ENCODE data around the gene IRGC. TPM values are rescaled to one million over a fixed set of nuclear protein-coding genes. Genes with fewer than 3 reads are reported as not detected.

Gene IRGC
- total RNA-seq, 4 donors from 2014 or later: not detected

- in situ Hi-C loops (cut with MboI; ENCODE audit: low sequenced_read_pairs in 4 of 4) (no loop called here), intact Hi-C loops (cut with DNase I; ENCODE audit: low total_unique reads) (no loop called here)
- no peak for ATAC-seq
- no peak for TF ChIP-seq POLR2A (IDR thresholded peaks at IDR 0.05)
- TF ChIP-seq, protein P1, sequence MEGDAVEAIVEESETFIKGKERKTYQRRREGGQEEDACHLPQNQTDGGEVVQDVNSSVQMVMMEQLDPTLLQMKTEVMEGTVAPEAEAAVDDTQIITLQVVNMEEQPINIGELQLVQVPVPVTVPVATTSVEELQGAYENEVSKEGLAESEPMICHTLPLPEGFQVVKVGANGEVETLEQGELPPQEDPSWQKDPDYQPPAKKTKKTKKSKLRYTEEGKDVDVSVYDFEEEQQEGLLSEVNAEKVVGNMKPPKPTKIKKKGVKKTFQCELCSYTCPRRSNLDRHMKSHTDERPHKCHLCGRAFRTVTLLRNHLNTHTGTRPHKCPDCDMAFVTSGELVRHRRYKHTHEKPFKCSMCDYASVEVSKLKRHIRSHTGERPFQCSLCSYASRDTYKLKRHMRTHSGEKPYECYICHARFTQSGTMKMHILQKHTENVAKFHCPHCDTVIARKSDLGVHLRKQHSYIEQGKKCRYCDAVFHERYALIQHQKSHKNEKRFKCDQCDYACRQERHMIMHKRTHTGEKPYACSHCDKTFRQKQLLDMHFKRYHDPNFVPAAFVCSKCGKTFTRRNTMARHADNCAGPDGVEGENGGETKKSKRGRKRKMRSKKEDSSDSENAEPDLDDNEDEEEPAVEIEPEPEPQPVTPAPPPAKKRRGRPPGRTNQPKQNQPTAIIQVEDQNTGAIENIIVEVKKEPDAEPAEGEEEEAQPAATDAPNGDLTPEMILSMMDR (IDR thresholded peaks at IDR 0.05 in 4 of 5, conservative IDR thresholded peaks at IDR 0.05 in 1 of 5): no peak
- Histone ChIP-seq H3K27ac (no peak overlapping the region), H3K36me3 (peaks cover 0 to 57% of the 10 kb centered on the region in 2 donors), H3K27me3 (no peaks in the 10 kb centered on the region), H3K4me3 (no peak overlapping the region), H3K4me1 (no peaks in the 10 kb centered on the region), H3K9me3 (no peaks in the 10 kb centered on the region)
- DNase-seq: no peak
Measured at GRCh38 chr19:43731346-43731745, 15.5 kb downstream of the IRGC start.

GRCh38 chr19:43731846-43732245, 16.0 kb downstream of the IRGC start:
- in situ Hi-C loops (cut with MboI; ENCODE audit: low sequenced_read_pairs in 4 of 4) (no loop called here), intact Hi-C loops (cut with DNase I; ENCODE audit: low total_unique reads) (no loop called here)
- DNase-seq (no peak), ATAC-seq (no peak)
- TF ChIP-seq POLR2A (IDR thresholded peaks at IDR 0.05): no peak
- TF ChIP-seq, protein P1 (IDR thresholded peaks at IDR 0.05 in 4 of 5, conservative IDR thresholded peaks at IDR 0.05 in 1 of 5): no peak
- H3K27me3 ChIP-seq: no peaks in the 10 kb centered on the region
- H3K4me1 ChIP-seq: no peaks in the 10 kb centered on the region
- peaks cover 0 to 62% of the 10 kb centered on the region in 2 donors for H3K36me3 ChIP-seq
- no peak overlapping the region for H3K4me3 ChIP-seq
- no peak overlapping the region for H3K27ac ChIP-seq
- no peaks in the 10 kb centered on the region for H3K9me3 ChIP-seq

DNA sequence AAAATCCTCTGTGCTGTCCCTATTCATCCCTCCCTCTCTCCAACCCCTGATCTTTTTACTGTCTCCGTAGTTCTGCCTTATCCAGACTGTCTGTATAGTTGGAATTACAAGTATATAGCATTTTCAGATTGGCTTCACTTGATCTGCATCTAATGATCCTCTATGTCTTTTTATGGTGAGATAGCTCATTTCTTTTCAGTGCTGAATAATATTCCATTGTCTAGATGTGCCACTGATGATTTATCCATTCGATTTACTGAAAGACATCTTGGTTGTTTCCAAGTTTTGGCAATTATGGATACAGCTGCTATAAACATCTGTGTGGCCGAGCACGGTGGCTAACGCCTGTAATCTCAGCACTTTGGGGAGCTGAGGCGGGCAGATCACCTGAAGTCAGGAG, 19.1 kb downstream of the IRGC start:
- ATAC-seq: no peak
- TF ChIP-seq POLR2A (IDR thresholded peaks at IDR 0.05): no peak
- TF ChIP-seq, protein P1 (IDR thresholded peaks at IDR 0.05 in 4 of 5, conservative IDR thresholded peaks at IDR 0.05 in 1 of 5): no peak
- peaks cover 0 to 90% of the 10 kb centered on the region in 2 donors for H3K36me3 ChIP-seq
- DNase-seq: no peak
- in situ Hi-C loops (cut with MboI; ENCODE audit: low sequenced_read_pairs in 4 of 4): no loop called here
- H3K27ac ChIP-seq: no peak overlapping the region
- H3K9me3 ChIP-seq: no peaks in the 10 kb centered on the region
- intact Hi-C loops (cut with DNase I; ENCODE audit: low total_unique reads): no loop called here
- H3K27me3 ChIP-seq: no peaks in the 10 kb centered on the region
- no peak overlapping the region for H3K4me3 ChIP-seq
- H3K4me1 ChIP-seq: no peaks in the 10 kb centered on the region

DNA sequence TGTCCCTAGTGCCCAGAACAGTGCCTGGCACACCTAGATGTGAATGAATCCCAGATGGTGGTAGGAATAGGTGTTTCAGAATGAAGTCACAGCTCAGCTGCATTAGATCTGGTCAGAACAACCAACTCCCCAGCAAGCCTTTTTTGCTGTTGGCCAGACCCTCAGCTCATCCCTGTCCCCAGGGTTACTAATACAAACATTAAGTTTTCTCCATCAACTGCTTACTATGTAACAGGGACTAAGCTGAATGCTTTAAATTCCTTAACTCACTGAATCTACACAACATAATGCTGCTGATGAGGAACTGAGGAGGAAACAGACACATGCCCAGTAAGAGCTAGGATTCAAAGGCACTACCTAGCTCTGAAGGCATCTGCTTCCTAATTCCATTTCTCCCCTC, 20.1 kb downstream of the IRGC start:
- no peak for DNase-seq
- H3K4me3 ChIP-seq: no peak overlapping the region
- in situ Hi-C loops (cut with MboI; ENCODE audit: low sequenced_read_pairs in 4 of 4) (no loop called here), intact Hi-C loops (cut with DNase I; ENCODE audit: low total_unique reads) (no loop called here)
- no peak overlapping the region for H3K27ac ChIP-seq
- H3K27me3 ChIP-seq: no peaks in the 10 kb centered on the region
- peaks cover under 1 to 90% of the 10 kb centered on the region in 2 donors for H3K36me3 ChIP-seq
- H3K9me3 ChIP-seq: no peaks in the 10 kb centered on the region
- TF ChIP-seq, protein P1 (IDR thresholded peaks at IDR 0.05 in 4 of 5, conservative IDR thresholded peaks at IDR 0.05 in 1 of 5): no peak
- TF ChIP-seq POLR2A (IDR thresholded peaks at IDR 0.05): no peak
- no peak for ATAC-seq
- H3K4me1 ChIP-seq: no peaks in the 10 kb centered on the region

- Histone ChIP-seq H3K4me1 (no peaks in the 10 kb centered on the region), H3K4me3 (no peak overlapping the region), H3K27ac (no peak overlapping the region), H3K27me3 (no peaks in the 10 kb centered on the region), H3K36me3 (peaks cover 4 to 90% of the 10 kb centered on the region in 2 donors), H3K9me3 (no peaks in the 10 kb centered on the region)
- no peak for DNase-seq
- in situ Hi-C loops (cut with MboI; ENCODE audit: low sequenced_read_pairs in 4 of 4): no loop called here
- intact Hi-C loops (cut with DNase I; ENCODE audit: low total_unique reads): no loop called here
- no peak for ATAC-seq
- TF ChIP-seq POLR2A (IDR thresholded peaks at IDR 0.05): no peak
- TF ChIP-seq, protein P1 (IDR thresholded peaks at IDR 0.05 in 4 of 5, conservative IDR thresholded peaks at IDR 0.05 in 1 of 5): no peak
Measured at GRCh38 chr19:43738780-43739211, 22.9 kb downstream of the IRGC start.
